GM19035 (cell line): ENCODE results near the gene IBA57.
"Not testable (repeated sequence)": the region's sequence is repeated elsewhere in the genome, so short reads cannot be mapped to it uniquely, and the experiment has no call there.

Source experiments
- ATAC-seq: cut with Tn5 transposase; IDR thresholded peaks from one replicate; pipeline ENCODE4 v1.9.1; 2021; ENCODE audit not compliant: unreplicated experiment

The IBA57 gene

GRCh38 chr1:228210712-228211530 lies 45.3 kb downstream of the IBA57 start:
- ATAC-seq: no peak

GRCh38 chr1:228211531-228212414 lies 46.2 kb downstream of the IBA57 start:
- no peak for ATAC-seq

GRCh38 chr1:228212415-228212965 lies 46.9 kb downstream of the IBA57 start:
- ATAC-seq: no peak

- peak; percentile 84 for ATAC-seq
Measured at GRCh38 chr1:228212966-228213844, 47.6 kb downstream of the IBA57 start.

GRCh38 chr1:228213917-228214808 lies 48.6 kb downstream of the IBA57 start:
- ATAC-seq: no peak

GRCh38 chr1:228214921-228215662 lies 49.5 kb downstream of the IBA57 start:
- ATAC-seq: no peak

- ATAC-seq: no peak
Measured at GRCh38 chr1:228215663-228216116, 50.1 kb downstream of the IBA57 start.

- ATAC-seq: no peak
Measured at GRCh38 chr1:228216371-228217320, 51.0 kb downstream of the IBA57 start.

GRCh38 chr1:228217551-228218344 lies 52.1 kb downstream of the IBA57 start:
- ATAC-seq: no peak

- ATAC-seq: no peak
Measured at GRCh38 chr1:228218513-228219244, 53.1 kb downstream of the IBA57 start.

GRCh38 chr1:228219245-228219961 lies 53.8 kb downstream of the IBA57 start:
- ATAC-seq: no peak

GRCh38 chr1:228219962-228220780 lies 54.6 kb downstream of the IBA57 start:
- no peak for ATAC-seq

- ATAC-seq: not testable (repeated sequence)
Measured at GRCh38 chr1:228221097-228221496, 55.5 kb downstream of the IBA57 start.

- ATAC-seq: no peak
Measured at GRCh38 chr1:228222548-228222947, 56.9 kb downstream of the IBA57 start.
